Thyroid gland (tissue), 4 donors: Measurements from ENCODE around the gene ORC3. TPM values are rescaled to one million over a fixed set of nuclear protein-coding genes. Genes with fewer than 3 reads are reported as not detected.

Experiments used
- DNase-seq, 2 donors: peaks; one replicate each; pipeline ENCODE4 v3.0.0-alpha.2; 2019
- H3K27ac ChIP-seq, 3 donors: fragments of 200-600 bp; sonication (generic); 1 replicate in 2 of 3; 2 replicates in 1 of 3; pipeline ENCODE4 v1.5.1; 2016 to 2019; ENCODE audit warnings: mild to moderate bottlenecking in 1 of 3, moderate library complexity in 1 of 3
- H3K27me3 ChIP-seq: fragments of 200-600 bp; sonication (generic); one replicate; pipeline ENCODE4 v1.5.1; 2019
- H3K36me3 ChIP-seq, 2 donors: fragments of 200-600 bp; sonication (generic); one replicate each; pipeline ENCODE4 v1.5.1; 2016 to 2019
- H3K4me1 ChIP-seq, 2 donors: fragments of 200-600 bp; sonication (generic); one replicate each; pipeline ENCODE4 v1.5.1; 2017 to 2019
- H3K4me3 ChIP-seq, 3 donors: fragments of 200-600 bp; sonication (generic); replicated peaks in 1 of 3; 1 replicate in 2 of 3; 2 replicates in 1 of 3; pipeline ENCODE4 v1.5.1; 2016; ENCODE audit warnings: mild to moderate bottlenecking in 1 of 3
- H3K9me3 ChIP-seq: fragments of 200-600 bp; sonication (generic); one replicate; pipeline ENCODE4 v1.5.1; 2017
- POLR2A ChIP-seq, 2 donors: fragments of 450-650 bp; IDR thresholded peaks; one replicate each; pipeline ENCODE4 v1.6.1; 2017; ENCODE audit warnings: antibody characterized with exemption in 2 of 2, mild to moderate bottlenecking in 2 of 2, moderate library complexity in 1 of 2
- WGBS, 2 donors: methylation state at CpG; one replicate each; pipeline ENCODE4 v1.1.5; 2017; 5-methylcytosine and 5-hydroxymethylcytosine counted together
- intact Hi-C: fragments of 100-400 bp; cut with DNase I; formaldehyde crosslinking; loops from one replicate; pipeline ENCODE4 v1.15.1; 2023
- total RNA-seq, 4 donors: library from RNA; depleted of rRNA; stranded (reverse); fragments of >200 nt; gene quantifications; one replicate each; pipeline ENCODE4 v1.2.3, GENCODE V29; 2016
- TF ChIP-seq, protein P1 (sequence below), 6 experiments: fragments of 200-600 bp in 3 of 6; fragments of 450-650 bp in 3 of 6; sonication (generic) in 3 of 6; IDR thresholded peaks; one replicate each; pipeline ENCODE4 v1.5.1; 2016 to 2019; ENCODE audit warnings: antibody characterized with exemption in 6 of 6, mild to moderate bottlenecking in 2 of 6, inconsistent platforms in 1 of 6, moderate library complexity in 1 of 6

Gene ORC3
- total RNA-seq, 4 donors from 2014 or later: 18.3 to 33.6 (median 23.7) TPM

GRCh38 chr6:87630746-87631145 is 40.8 kb downstream of the ORC3 start:
- Histone ChIP-seq H3K27me3 (no peaks in the 10 kb centered on the region), H3K36me3 (no peaks in the 10 kb centered on the region), H3K4me1 (no peaks in the 10 kb centered on the region), H3K4me3 (no peak overlapping the region), H3K9me3 (no peaks in the 10 kb centered on the region), H3K27ac (no peak overlapping the region)
- TF ChIP-seq, protein P1, sequence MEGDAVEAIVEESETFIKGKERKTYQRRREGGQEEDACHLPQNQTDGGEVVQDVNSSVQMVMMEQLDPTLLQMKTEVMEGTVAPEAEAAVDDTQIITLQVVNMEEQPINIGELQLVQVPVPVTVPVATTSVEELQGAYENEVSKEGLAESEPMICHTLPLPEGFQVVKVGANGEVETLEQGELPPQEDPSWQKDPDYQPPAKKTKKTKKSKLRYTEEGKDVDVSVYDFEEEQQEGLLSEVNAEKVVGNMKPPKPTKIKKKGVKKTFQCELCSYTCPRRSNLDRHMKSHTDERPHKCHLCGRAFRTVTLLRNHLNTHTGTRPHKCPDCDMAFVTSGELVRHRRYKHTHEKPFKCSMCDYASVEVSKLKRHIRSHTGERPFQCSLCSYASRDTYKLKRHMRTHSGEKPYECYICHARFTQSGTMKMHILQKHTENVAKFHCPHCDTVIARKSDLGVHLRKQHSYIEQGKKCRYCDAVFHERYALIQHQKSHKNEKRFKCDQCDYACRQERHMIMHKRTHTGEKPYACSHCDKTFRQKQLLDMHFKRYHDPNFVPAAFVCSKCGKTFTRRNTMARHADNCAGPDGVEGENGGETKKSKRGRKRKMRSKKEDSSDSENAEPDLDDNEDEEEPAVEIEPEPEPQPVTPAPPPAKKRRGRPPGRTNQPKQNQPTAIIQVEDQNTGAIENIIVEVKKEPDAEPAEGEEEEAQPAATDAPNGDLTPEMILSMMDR (IDR thresholded peaks at IDR 0.05): no peak
- no peak for TF ChIP-seq POLR2A (IDR thresholded peaks at IDR 0.05)
- no peak for DNase-seq
- intact Hi-C loops: no loop called here
- 92 to 96% methylated on average over 1 of the region's 1 CpG for WGBS, 2 donors

DNA sequence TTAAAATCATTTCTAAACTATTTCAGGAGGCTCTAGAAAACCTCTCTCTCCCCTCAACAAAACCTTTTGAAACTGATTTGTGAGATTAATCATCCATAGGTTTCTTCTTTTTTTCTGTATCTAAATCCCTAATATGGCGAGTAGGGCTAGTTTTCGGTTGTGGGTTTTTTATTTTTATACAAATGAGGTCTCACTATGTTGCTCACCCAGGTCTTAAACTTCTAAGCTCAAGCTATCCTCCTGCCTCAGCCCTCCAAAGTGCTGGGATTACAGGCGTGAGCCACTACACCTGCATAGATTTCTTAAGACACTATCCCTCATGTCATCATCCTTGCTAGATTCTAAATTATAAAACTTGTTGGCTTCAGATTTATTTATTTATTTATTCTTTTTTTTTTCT is 43.9 kb downstream of the ORC3 start:
- H3K27ac ChIP-seq: no peak overlapping the region
- no peaks in the 10 kb centered on the region for H3K9me3 ChIP-seq
- intact Hi-C loops: no loop called here
- peaks cover 0 to 7% of the 10 kb centered on the region in 2 donors for H3K36me3 ChIP-seq
- TF ChIP-seq POLR2A (IDR thresholded peaks at IDR 0.05): no peak
- TF ChIP-seq, protein P1 (IDR thresholded peaks at IDR 0.05): no peak
- no peak overlapping the region for H3K4me3 ChIP-seq
- no peak for DNase-seq
- WGBS, 2 donors: 80 to 82% methylated on average over 3 of the region's 3 CpGs
- H3K27me3 ChIP-seq: no peaks in the 10 kb centered on the region
- no peaks in the 10 kb centered on the region for H3K4me1 ChIP-seq

- intact Hi-C loops: no loop called here
- no peak overlapping the region for H3K27ac ChIP-seq
- H3K9me3 ChIP-seq: no peaks in the 10 kb centered on the region
- H3K4me1 ChIP-seq: no peaks in the 10 kb centered on the region
- H3K4me3 ChIP-seq: no peak overlapping the region
- no peak for DNase-seq
- no peaks in the 10 kb centered on the region for H3K27me3 ChIP-seq
- H3K36me3 ChIP-seq: peaks cover 0 to 7% of the 10 kb centered on the region in 2 donors
- WGBS, 2 donors: 95 to 98% methylated on average over 1 of the region's 1 CpG
- TF ChIP-seq, protein P1 (IDR thresholded peaks at IDR 0.05): no peak
- TF ChIP-seq POLR2A (IDR thresholded peaks at IDR 0.05): no peak
These were observed 46.4 kb downstream of the ORC3 start for GRCh38 chr6:87636315-87636714.

GRCh38 chr6:87637106-87637505 is 47.2 kb downstream of the ORC3 start:
- Histone ChIP-seq H3K27me3 (no peaks in the 10 kb centered on the region), H3K9me3 (no peaks in the 10 kb centered on the region), H3K27ac (no peak overlapping the region), H3K4me1 (no peaks in the 10 kb centered on the region), H3K4me3 (no peak overlapping the region), H3K36me3 (peaks cover 0 to 7% of the 10 kb centered on the region in 2 donors)
- intact Hi-C loops: no loop called here
- WGBS, 2 donors: 96% methylated on average over 1 of the region's 1 CpG
- TF ChIP-seq POLR2A (IDR thresholded peaks at IDR 0.05): no peak
- no peak for DNase-seq

GRCh38 chr6:87639373-87639772 is 49.4 kb downstream of the ORC3 start:
- intact Hi-C loops: no loop called here
- Histone ChIP-seq H3K4me1 (no peaks in the 10 kb centered on the region), H3K4me3 (no peak overlapping the region), H3K36me3 (peaks cover 0 to 7% of the 10 kb centered on the region in 2 donors), H3K27ac (no peak overlapping the region), H3K9me3 (no peaks in the 10 kb centered on the region), H3K27me3 (no peaks in the 10 kb centered on the region)
- DNase-seq: no peak
- WGBS, 2 donors: 97 to 98% methylated on average over 4 of the region's 4 CpGs
- TF ChIP-seq POLR2A (IDR thresholded peaks at IDR 0.05): no peak
- TF ChIP-seq, protein P1 (IDR thresholded peaks at IDR 0.05): no peak
